Pericardium fibroblast (primary cell): ENCODE measurements around the gene FUT7. TPM values are rescaled to one million over a fixed set of nuclear protein-coding genes. Genes with fewer than 3 reads are reported as not detected.

Source experiments
- total RNA-seq: library from RNA; depleted of rRNA; stranded (reverse); fragments of >200 nt; gene quantifications from 2 replicates; pipeline ENCODE4 v1.2.3, GENCODE V29; 2015

Gene FUT7
- total RNA-seq, result not detected in 2 replicates

GRCh38 chr9:137031904-137032640 lies at the start of gene FUT7:
FUT7 (minus strand) TSS chr9:137032088; CDS start chr9:137031991, 97 bp downstream.

GRCh38 chr9:137077010-137077747 lies 45.3 kb upstream of the FUT7 start, which contains the start of gene UAP1L1:
UAP1L1 (plus strand) TSS chr9:137077517; CDS start chr9:137077533, 16 bp downstream.

GRCh38 chr9:137070201-137070905 lies 38.5 kb upstream of the FUT7 start, which contains the start of gene SAPCD2:
SAPCD2 (minus strand) TSS chr9:137070557; CDS start chr9:137070460, 97 bp downstream.

GRCh38 chr9:137053944-137054931 lies 22.4 kb upstream of the FUT7 start, which contains the start of gene ENTPD2:
ENTPD2 (minus strand) TSS chr9:137054061; CDS start chr9:137053997, 64 bp downstream.

GRCh38 chr9:137046088-137046787 lies 14.3 kb upstream of the FUT7 start, which contains the start of gene NPDC1:
NPDC1 (minus strand) TSS chr9:137046177; CDS start chr9:137045989, 188 bp downstream.

GRCh38 chr9:137027369-137028262 lies 4.3 kb downstream of the FUT7 start, which contains the start of gene ABCA2:
ABCA2 (minus strand) TSS chr9:137028237; CDS start chr9:137028140, 97 bp downstream.

GRCh38 chr9:136996361-136997292 lies 35.3 kb downstream of the FUT7 start, which contains the start of gene CLIC3:
CLIC3 (minus strand) TSS chr9:136996568; CDS start chr9:136996543, 25 bp downstream.

GRCh38 chr9:136991993-136992818 lies 39.7 kb downstream of the FUT7 start, which contains the start of gene PAXX:
PAXX (plus strand) TSS chr9:136992422; CDS start chr9:136992444, 22 bp downstream.

GRCh38 chr9:136982232-136983051 lies 49.4 kb downstream of the FUT7 start, which contains the start of gene LCNL1:
LCNL1 (plus strand) TSS chr9:136982993; CDS start chr9:136983587, 594 bp downstream.

Other genes starting within 250 kb of the FUT7 start
- gene TMEM141, start 240.7 kb downstream of the FUT7 start, total RNA-seq, result 86.8 and 179 TPM in 2 replicates
- gene CCDC183, start 235.8 kb downstream of the FUT7 start, total RNA-seq, result 0.35 TPM in 1 of 2 replicates, not detected in the other
- 69.3 and 72.9 TPM in 2 replicates for gene RABL6, start 224.1 kb downstream of the FUT7 start, total RNA-seq
- 2.0 TPM in 2 replicates for gene AJM1, start 189.6 kb downstream of the FUT7 start, total RNA-seq
- gene PHPT1, start 182.7 kb downstream of the FUT7 start, total RNA-seq, result 83.2 and 140 TPM in 2 replicates
- 0.77 and 1.8 TPM in 2 replicates for gene MAMDC4, start 179.7 kb downstream of the FUT7 start, total RNA-seq
- gene EDF1, start 165.8 kb downstream of the FUT7 start, total RNA-seq, result 303 and 404 TPM in 2 replicates
- gene TRAF2, start 145.6 kb downstream of the FUT7 start, total RNA-seq, result 3.4 and 4.9 TPM in 2 replicates
- gene FBXW5, start 87.3 kb downstream of the FUT7 start, total RNA-seq, result 152 and 153 TPM in 2 replicates
- gene C8G, start 86.8 kb downstream of the FUT7 start, total RNA-seq, result not detected in 2 replicates
- not detected in 2 replicates for gene LCN12, start 79.8 kb downstream of the FUT7 start, total RNA-seq
- 304 and 428 TPM in 2 replicates for gene PTGDS, start 54.6 kb downstream of the FUT7 start, total RNA-seq
- 1.4 and 2.2 TPM in 2 replicates for gene LCNL1, start 49.1 kb downstream of the FUT7 start, total RNA-seq
- gene PAXX, start 39.7 kb downstream of the FUT7 start, total RNA-seq, result 36.9 and 65.2 TPM in 2 replicates
- gene CLIC3, start 35.5 kb downstream of the FUT7 start, total RNA-seq, result 11.9 and 74.5 TPM in 2 replicates
- gene ABCA2, start 3.9 kb downstream of the FUT7 start, total RNA-seq, result 14.5 and 18.3 TPM in 2 replicates
- gene NPDC1, start 14.1 kb upstream of the FUT7 start, total RNA-seq, result 54.4 and 67.6 TPM in 2 replicates
- 0.09 and 0.12 TPM in 2 replicates for gene ENTPD2, start 22.0 kb upstream of the FUT7 start, total RNA-seq
- gene SAPCD2, start 38.5 kb upstream of the FUT7 start, total RNA-seq, result 0.34 and 0.70 TPM in 2 replicates
- 12.0 and 13.6 TPM in 2 replicates for gene UAP1L1, start 45.4 kb upstream of the FUT7 start, total RNA-seq
- 61.3 and 66.3 TPM in 2 replicates for gene MAN1B1, start 54.9 kb upstream of the FUT7 start, total RNA-seq
- 106 and 123 TPM in 2 replicates for gene DPP7, start 82.6 kb upstream of the FUT7 start, total RNA-seq
- gene GRIN1, start 107.1 kb upstream of the FUT7 start, total RNA-seq, result not detected in 2 replicates
- gene LRRC26, start 138.0 kb upstream of the FUT7 start, total RNA-seq, result not detected in 2 replicates
- not detected in 2 replicates for gene TMEM210, start 140.0 kb upstream of the FUT7 start, total RNA-seq
- gene ANAPC2, start 156.5 kb upstream of the FUT7 start, total RNA-seq, result 10.4 and 10.9 TPM in 2 replicates
- 65.7 and 87.8 TPM in 2 replicates for gene SSNA1, start 156.6 kb upstream of the FUT7 start, total RNA-seq
- gene TPRN, start 168.7 kb upstream of the FUT7 start, total RNA-seq, result 12.4 and 16.1 TPM in 2 replicates
- gene TMEM203, start 173.6 kb upstream of the FUT7 start, total RNA-seq, result 30.5 and 33.1 TPM in 2 replicates
- gene NDOR1, start 173.6 kb upstream of the FUT7 start, total RNA-seq, result 8.8 and 11.2 TPM in 2 replicates
- not detected in 2 replicates for gene RNF208, start 190.2 kb upstream of the FUT7 start, total RNA-seq
- gene CYSRT1, start 193.1 kb upstream of the FUT7 start, total RNA-seq, result 0.17 TPM in 1 of 2 replicates, not detected in the other
- not detected in 2 replicates for gene RNF224, start 195.4 kb upstream of the FUT7 start, total RNA-seq
- gene SLC34A3, start 198.8 kb upstream of the FUT7 start, total RNA-seq, result not detected in 2 replicates
- gene TUBB4B, start 209.2 kb upstream of the FUT7 start, total RNA-seq, result 115 and 248 TPM in 2 replicates
- not detected in 2 replicates for gene STPG3, start 219.2 kb upstream of the FUT7 start, total RNA-seq
- 33.8 and 44.2 TPM in 2 replicates for gene NELFB, start 223.2 kb upstream of the FUT7 start, total RNA-seq
- gene TOR4A, start 245.6 kb upstream of the FUT7 start, total RNA-seq, result 4.6 and 15.5 TPM in 2 replicates